COLO829 (cell line): ENCODE data around the gene PTK7.

Experiments used
- DNase-seq: peaks from one replicate; pipeline ENCODE4 v3.0.0; 2012; ENCODE audit warnings: low spot score

Gene PTK7

GRCh38 chr6:43204271-43205105 is 128.4 kb downstream of the PTK7 start:
- DNase-seq: no peak

- DNase-seq: no peak
Observed at GRCh38 chr6:43205849-43206248, 129.7 kb downstream of the PTK7 start.

- no peak for DNase-seq
Observed at GRCh38 chr6:43207286-43207685, 131.2 kb downstream of the PTK7 start.
